Breast epithelium (tissue), 3 donors: Measurements from ENCODE around the gene MYEOV.

Source experiments
- POLR2A ChIP-seq: fragments of 450-650 bp; IDR thresholded peaks from one replicate; pipeline ENCODE4 v1.6.1; 2016; ENCODE audit warnings: antibody characterized with exemption, mild to moderate bottlenecking, moderate library complexity
- TF ChIP-seq, protein P1 (sequence below), 3 donors: fragments of 450-650 bp; IDR thresholded peaks; one replicate each; pipeline ENCODE4 v1.5.1; 2016 to 2017; ENCODE audit warnings: antibody characterized with exemption in 3 of 3, mild to moderate bottlenecking in 3 of 3, moderate library complexity in 3 of 3

DNA sequence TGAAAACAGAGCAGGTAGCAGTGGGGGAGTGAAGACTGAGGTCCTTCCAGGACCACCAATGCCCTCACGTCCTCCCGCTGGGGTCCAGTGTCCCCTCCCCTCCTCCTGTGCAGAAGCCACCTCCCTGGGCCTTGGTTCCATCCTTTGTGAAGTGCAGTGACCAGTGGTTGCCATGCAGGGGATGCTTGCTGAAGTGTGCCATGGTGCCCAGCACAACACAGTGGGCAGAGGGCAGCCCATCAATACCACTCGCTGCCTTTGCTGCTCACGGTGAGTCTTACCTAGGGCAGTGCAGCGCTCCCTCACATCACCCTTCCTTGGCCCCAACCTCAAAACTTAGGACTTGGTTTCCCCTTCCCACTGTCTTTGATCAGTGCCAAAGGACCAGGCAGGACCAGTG, 12.9 kb downstream of the MYEOV start:
- TF ChIP-seq, protein P1, sequence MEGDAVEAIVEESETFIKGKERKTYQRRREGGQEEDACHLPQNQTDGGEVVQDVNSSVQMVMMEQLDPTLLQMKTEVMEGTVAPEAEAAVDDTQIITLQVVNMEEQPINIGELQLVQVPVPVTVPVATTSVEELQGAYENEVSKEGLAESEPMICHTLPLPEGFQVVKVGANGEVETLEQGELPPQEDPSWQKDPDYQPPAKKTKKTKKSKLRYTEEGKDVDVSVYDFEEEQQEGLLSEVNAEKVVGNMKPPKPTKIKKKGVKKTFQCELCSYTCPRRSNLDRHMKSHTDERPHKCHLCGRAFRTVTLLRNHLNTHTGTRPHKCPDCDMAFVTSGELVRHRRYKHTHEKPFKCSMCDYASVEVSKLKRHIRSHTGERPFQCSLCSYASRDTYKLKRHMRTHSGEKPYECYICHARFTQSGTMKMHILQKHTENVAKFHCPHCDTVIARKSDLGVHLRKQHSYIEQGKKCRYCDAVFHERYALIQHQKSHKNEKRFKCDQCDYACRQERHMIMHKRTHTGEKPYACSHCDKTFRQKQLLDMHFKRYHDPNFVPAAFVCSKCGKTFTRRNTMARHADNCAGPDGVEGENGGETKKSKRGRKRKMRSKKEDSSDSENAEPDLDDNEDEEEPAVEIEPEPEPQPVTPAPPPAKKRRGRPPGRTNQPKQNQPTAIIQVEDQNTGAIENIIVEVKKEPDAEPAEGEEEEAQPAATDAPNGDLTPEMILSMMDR (IDR thresholded peaks at IDR 0.05), result no peak
- no peak for TF ChIP-seq POLR2A
